DMS114 treated with DMSO at 0.1 percent for 48 hours (cell line): ENCODE results near the gene KCNH4.
A peak's percentile ranks its signal among the peaks of the same experiment; 100 is the strongest.

ENCODE experiments used
- DNase-seq: peaks from one replicate; lab custom pipeline; 2025; ENCODE audit not compliant: unreplicated experiment; lab: John Stamatoyannopoulos, UW

KCNH4 gene

GRCh38 chr17:42119301-42119700, 61.6 kb downstream of the KCNH4 start:
- no peak for DNase-seq

- DNase-seq, result no peak
Observed at GRCh38 chr17:42118545-42118944, 62.4 kb downstream of the KCNH4 start.

- DNase-seq, result no peak
Observed at GRCh38 chr17:42118126-42118510, 62.8 kb downstream of the KCNH4 start.

- no peak for DNase-seq
Observed at GRCh38 chr17:42117397-42118125, 63.4 kb downstream of the KCNH4 start.

GRCh38 chr17:42116705-42117396, 64.1 kb downstream of the KCNH4 start:
- peak; percentile 72 for DNase-seq

- DNase-seq, result no peak
Observed at GRCh38 chr17:42114118-42114517, 66.8 kb downstream of the KCNH4 start.

GRCh38 chr17:42113293-42114069, 67.5 kb downstream of the KCNH4 start:
- DNase-seq, result no peak

- DNase-seq, result peak; percentile 52
Observed at GRCh38 chr17:42112552-42113176, 68.3 kb downstream of the KCNH4 start, which contains the start of gene DHX58. DHX58 (minus strand) TSS chr17:42112714; CDS start chr17:42111892, 822 bp downstream.

GRCh38 chr17:42111871-42112551, 68.9 kb downstream of the KCNH4 start:
- DNase-seq, result no peak

- no peak for DNase-seq
Observed at GRCh38 chr17:42111265-42111636, 69.7 kb downstream of the KCNH4 start.

- DNase-seq, result no peak
Observed at GRCh38 chr17:42110301-42111264, 70.4 kb downstream of the KCNH4 start.

GRCh38 chr17:42109086-42109485, 71.9 kb downstream of the KCNH4 start:
- no peak for DNase-seq

- DNase-seq, result peak; percentile 49
Observed at GRCh38 chr17:42107597-42108576, 73.1 kb downstream of the KCNH4 start.

- no peak for DNase-seq
Observed at GRCh38 chr17:42107124-42107523, 73.8 kb downstream of the KCNH4 start.
